NCI-H2081 (cell line): ENCODE data around the gene LRRK1.

Source experiments
- DNase-seq, 2 experiments: peaks; one replicate each; lab custom pipeline; 2025; lab: John Stamatoyannopoulos, UW

LRRK1 gene

DNA sequence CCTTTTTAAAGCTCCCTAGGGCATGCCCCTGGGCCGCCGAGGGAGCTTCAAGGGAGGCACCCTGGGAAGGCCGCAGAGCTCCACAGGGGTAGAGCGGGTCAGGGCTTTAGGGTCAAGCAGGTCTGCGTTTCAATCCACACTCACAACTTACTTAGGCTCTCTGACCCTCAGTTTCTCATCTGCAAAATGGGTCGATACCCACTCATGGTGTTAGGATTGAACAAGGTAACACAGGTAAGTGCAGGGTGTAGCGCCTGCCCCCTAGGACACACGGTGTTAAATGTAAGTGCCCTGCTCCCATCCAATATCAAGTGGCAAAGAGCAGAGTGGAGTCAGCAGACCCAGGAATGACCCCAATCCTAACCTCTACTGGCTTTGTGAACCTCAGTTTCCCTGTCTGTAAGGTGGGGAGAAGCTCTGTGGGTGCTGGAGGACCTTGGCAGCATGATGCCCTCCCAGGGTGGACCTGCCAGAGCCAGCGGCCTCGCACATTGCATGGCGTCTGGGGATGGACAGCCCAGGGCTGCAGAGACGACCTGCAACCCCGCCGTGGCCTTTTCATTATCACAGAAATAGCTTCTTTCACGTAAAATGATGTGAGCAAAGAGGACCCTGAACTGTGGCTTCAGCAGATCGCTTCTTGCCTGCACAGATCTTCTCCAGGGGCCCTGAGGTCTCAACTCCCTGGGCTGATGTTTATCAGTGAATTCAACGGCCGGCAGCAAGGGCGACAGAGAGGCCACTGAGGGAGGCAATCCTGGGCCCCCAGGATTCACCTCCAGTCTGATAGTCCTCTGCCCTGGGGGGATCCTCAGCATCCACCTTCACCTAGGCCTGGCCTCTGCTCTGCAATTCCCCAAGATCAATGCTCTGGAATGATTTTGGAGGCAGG lies 194.2 kb downstream of the LRRK1 start:
- no peak for DNase-seq

DNA sequence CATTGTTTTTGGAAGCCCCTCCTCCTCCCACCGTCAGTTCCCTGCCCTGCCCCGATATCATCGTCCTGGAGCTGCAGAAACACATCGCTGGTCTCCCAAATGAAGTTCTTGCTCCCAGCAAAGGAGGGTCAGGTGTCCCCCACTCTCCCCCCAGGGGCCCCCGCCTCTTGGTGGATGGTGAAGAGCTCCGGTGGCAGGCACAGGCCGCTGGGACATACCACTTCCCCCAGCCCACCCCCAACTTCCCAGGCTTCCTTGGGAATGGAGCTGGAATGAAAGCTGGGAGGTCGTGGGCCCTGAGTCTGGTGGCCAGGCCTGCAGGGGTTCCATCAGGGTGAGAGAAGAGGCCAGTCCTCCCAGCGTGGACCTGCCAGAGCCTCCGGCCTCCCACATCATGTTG lies 195.0 kb downstream of the LRRK1 start:
- no peak for DNase-seq

DNA sequence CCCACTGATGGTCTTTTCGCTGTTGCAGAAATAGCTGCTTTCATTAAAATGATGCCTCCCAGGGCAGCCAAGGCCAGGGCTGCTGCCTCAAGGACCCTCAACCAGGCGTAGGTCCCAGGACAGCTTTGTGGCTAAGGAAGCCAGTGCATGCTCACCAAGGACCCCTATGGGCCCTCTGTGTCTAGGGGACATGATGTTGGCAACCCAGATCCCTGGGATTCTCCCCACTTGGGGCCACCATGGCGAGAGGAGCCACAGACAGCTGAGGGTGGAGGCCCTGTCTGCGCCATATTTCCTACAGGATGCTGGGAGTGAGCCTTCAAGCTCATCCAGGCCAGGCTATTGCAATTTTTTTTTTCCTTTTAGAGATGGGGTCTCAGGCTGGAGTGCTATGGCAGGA lies 195.5 kb downstream of the LRRK1 start:
- no peak for DNase-seq

DNA sequence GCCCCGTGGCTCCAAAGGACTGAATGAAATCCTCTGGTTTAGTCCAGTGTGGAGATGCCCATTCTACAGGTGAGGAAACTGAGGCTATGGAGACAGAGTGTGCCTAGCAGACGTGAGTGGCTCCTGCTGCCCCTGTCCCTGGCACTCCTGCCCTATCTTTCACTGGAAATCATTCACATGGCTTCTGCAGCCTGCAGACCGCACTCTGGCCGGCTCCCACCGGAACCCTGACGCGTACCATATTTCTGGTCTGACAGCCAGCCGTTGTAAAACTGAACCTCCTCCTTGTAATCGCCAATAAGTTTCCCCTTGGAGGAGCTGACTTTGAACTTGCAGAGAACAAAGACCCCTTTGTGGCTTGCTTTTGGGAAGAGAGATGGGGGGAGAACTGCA lies 196.2 kb downstream of the LRRK1 start:
- no peak for DNase-seq

DNA sequence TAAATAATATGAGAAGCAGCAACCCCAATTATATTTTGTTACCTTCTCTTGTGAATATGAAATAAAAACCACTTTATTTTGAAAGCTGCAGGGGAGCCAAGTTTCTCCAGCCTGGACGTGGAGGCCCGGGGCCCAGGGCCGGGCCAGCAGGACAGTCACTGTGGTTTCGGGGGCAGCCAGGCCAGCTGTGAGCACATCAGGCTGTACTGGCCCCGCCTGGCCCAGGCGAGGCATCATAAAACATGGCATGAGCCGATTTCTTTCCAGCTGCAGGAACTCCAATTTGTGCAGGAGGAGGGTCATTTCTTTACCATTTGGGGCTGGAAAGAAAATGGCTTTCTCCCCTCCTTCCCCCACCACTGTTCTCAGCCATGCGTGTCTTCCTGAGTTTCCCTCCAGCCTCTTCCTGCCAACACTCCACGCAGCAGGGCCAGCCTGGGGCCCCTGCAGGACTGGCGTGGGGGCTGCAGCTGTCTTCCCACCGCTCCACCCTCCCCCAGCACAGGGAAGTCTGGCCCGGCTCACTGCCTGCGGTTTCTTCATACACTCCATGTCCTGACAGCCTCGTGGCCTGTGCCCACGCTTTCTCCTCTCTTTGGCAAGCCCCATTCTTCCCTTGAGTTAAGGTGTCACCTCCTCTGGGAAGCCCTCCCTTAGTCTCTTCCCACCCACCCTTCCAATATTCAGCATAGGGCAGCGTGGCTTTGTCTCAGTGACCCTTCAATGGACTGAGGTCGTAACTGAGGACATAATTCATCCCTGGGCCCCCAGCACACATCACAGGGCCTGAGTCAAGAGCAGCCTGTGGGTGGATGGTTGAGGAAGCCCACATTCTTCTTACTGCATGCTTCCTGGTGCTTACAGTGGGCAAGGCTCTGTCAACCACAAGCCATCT lies 196.9 kb downstream of the LRRK1 start:
- DNase-seq, result no peak

DNA sequence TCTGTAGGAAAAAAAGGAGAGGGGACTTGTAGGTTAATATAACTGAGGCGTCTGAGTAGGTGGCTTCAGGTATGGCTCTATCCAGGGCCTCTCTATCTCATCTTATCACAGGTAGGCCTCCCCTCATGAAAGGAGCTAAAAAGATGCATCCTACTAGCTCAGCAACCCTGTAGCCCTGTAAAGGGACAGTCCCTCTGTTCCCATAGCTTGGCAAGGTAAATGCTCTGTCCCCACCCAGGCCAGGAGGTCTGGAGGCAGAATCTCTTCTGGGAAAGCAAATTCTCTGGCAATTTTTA lies 197.5 kb downstream of the LRRK1 start:
- no peak for DNase-seq

DNA sequence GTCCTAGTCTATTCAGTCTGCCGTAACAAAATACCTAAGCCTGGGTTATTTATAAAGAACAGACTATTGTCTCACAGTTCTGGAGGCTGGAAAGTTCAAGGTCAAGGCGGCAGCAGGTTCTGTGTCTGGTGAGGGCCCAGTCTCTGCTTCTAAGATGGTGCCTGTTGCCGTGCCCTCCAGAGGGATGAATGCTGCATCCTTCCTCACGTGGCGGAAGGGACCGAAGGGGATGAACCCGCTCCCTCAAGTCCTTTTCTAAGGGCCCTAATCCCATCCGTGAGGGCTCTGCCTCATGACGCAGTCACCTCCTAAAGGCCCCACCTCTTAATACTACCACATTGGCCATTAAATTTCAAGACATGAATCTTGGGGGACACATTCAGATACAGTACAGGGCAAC lies 199.0 kb downstream of the LRRK1 start:
- DNase-seq, result no peak

DNA sequence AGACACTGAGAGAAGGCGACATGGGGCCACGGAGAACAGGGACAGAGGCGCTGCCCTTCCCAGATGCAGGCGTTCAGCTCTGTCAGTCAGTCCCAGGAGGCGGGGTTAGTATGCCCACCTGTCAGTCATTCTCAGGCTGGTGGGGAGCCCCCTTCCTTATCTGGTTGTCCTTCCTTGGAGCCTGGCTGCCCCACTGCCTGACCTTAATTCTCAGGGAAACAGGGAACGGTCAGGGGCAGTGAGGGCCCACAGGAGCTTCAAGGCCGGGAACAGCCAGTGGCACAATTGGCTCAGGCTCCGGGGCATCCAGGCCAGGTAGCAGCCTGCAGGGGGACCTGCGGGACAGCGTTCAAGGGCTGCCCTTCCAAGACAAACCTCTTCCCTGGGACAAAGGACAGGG lies 199.5 kb downstream of the LRRK1 start:
- DNase-seq, result no peak

DNA sequence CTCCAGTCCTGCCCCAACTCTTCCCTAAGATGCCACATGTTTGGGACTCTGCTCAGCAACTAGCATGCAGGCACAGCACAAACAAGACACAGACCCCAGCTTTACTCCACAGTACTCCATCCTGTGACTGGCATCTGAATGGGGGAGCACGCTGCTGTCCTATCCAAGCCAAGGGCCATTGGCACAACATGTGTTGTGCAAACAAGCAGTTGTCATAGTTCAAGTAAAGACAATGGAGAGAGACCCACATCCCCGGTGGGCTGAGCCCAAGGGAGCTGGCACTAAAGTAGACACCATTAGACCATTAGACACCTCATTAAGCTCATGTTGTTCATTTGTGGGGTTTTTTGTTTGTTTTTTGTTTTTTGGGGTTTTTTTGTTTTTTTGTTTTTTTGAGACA lies 200.0 kb downstream of the LRRK1 start:
- no peak for DNase-seq
